ENCODE data around the gene SYNC.
A peak's percentile ranks its signal among the peaks of the same experiment; 100 is the strongest.

The SYNC gene

DNA sequence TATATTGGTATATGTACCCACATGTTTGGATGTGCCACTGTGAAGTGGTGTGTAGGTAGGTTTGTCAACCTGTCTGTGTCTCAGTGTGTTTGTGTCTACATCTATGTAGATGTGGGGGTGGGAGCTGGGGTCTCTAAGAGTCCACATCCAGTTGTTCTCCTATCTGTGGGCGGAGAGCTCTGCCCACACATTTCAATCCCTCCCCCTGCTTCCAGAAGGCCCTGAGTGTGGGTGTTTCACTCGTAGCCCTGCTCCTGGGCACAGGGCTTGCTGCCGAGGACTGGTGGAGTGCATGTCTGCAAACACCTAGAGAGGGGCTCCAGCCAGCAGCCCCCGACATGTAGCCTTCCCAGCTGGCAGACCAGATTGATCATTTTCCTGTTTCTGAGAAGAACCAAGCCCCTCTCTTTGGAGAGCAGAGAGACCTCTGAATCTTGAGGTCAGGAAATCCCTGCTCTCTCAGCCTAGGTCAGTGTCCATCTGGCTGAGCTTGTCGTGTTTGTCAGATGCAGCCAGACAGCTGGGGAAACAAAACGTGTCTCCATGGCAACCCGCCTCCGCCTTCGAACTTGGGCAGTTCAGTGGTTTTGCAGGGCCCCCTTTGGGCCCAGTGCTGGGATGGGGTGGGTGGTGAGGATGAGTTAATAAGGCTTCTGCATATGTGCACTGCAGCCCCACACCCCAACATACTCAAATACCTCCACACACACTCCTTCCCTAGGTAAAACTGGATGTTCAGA lies 31.2 kb upstream of the SYNC start:
- TF ChIP-seq, protein P1, sequence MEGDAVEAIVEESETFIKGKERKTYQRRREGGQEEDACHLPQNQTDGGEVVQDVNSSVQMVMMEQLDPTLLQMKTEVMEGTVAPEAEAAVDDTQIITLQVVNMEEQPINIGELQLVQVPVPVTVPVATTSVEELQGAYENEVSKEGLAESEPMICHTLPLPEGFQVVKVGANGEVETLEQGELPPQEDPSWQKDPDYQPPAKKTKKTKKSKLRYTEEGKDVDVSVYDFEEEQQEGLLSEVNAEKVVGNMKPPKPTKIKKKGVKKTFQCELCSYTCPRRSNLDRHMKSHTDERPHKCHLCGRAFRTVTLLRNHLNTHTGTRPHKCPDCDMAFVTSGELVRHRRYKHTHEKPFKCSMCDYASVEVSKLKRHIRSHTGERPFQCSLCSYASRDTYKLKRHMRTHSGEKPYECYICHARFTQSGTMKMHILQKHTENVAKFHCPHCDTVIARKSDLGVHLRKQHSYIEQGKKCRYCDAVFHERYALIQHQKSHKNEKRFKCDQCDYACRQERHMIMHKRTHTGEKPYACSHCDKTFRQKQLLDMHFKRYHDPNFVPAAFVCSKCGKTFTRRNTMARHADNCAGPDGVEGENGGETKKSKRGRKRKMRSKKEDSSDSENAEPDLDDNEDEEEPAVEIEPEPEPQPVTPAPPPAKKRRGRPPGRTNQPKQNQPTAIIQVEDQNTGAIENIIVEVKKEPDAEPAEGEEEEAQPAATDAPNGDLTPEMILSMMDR (conservative IDR thresholded peaks at IDR 0.05), result no peak
- H3K27ac ChIP-seq, result no peak overlapping the region

DNA sequence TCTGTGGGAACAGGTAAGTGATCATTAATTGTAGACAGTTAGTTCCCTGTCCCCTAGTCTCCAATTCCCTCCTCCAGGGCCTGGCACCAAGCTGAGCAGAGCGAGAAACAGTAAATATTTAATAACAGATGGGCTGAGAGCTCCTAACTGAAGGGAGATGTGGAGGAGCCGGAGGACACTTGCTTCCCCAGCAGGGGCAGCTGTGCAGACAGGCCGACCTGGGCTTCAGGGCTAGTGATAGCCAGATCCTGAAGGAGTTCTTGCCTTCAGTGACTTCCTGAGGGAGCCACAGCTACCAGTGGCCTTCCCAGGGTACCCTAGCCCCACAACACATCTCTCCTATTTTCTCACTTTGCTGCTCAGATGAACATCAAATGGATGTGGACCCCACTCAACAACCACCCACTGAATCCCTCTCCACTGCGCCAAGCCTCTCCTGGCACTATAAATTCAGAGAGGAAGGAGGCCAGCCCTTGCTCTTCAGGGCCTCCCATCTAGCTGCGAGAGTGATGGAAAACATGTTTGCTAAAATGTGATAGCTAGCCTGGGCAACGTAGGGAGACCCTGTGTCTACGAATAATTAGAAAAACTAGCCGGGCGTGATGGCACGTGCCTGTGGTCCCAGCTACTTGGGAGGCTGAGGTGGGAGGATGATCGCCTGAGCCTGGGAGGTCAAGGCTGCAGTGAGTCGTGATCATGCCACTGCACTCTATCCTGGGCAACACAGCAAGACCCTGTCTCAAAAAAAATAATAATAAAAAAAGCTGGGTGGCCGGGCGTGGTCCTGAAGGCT lies 26.9 kb upstream of the SYNC start:
- TF ChIP-seq, protein P1 (conservative IDR thresholded peaks at IDR 0.05), result peak; percentile 21; the same call in 1 of the 2 replicates
- no peak overlapping the region for H3K27ac ChIP-seq

DNA sequence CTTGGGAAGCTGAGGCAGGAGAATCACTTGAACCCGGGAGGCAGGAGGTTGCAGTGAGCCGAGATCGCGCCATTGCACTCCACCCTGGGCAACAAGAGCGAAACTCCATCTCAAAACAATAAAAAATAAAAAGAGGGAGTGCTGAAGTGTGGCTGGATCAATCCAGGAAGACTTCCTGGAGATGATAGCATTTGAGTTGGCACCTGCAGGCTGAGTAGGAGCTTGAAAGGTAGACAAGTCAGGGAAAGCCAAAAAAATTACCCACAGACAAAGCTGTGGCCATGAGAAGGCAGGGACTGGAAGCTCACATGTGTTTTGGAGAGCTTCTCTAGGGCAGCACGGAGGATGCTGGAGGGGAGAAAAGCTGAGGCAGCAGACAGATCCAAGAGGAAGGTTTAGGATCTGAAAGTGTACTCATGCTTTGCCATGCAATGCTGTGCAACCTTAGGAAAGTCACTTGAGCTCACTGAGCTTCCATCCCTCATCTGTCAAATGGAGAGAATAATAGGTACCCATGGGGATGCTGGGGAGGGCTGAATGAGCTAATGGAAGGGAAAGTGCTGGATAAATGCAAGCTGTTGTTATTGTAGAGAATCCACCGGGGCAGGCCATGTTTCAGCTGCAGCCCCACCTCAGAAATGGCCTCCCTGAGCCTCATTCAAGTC lies 26.0 kb upstream of the SYNC start:
- H3K27ac ChIP-seq, result no peak overlapping the region
- TF ChIP-seq, protein P1 (conservative IDR thresholded peaks at IDR 0.05), result no peak

DNA sequence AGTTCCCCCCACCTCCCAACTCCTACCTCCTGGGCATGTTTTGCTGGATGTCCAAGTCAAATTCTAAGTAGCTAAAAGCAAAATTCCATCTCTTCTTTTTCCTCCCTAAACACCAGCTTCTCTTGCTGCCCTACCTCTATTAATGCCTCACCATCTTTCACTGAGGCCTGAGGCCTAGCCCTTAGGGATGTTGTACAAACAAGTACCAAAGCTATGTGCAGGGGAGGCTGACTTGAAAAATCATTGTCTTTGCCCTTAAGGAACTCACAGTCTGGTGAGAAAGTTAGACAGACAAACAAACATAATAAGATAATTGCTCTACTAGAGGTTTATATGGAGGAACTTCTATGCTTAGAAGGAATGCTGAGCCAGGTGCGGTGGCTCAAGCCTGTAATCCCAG lies 25.3 kb upstream of the SYNC start:
- H3K27ac ChIP-seq, result no peak overlapping the region
- TF ChIP-seq, protein P1 (conservative IDR thresholded peaks at IDR 0.05), result no peak

DNA sequence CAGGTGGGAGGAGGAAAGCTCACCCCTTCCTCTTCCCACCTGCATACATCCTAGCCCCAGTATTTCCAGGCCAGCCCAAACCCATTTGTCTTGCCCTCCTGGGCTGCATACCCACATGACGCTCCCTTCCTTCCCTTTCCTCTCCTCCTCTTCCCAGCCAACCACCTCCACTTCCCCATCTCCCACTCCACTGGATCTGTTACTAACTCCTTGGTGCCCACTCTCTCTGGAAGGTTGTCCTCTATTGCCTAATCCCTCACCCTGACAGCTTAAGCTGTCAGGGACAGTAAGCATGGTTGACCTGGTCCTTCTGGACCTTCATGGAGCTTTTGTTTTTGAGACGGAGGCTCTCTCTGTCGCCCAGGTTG lies 23.0 kb upstream of the SYNC start:
- H3K27ac ChIP-seq, result no peak overlapping the region
- TF ChIP-seq, protein P1 (conservative IDR thresholded peaks at IDR 0.05), result no peak

DNA sequence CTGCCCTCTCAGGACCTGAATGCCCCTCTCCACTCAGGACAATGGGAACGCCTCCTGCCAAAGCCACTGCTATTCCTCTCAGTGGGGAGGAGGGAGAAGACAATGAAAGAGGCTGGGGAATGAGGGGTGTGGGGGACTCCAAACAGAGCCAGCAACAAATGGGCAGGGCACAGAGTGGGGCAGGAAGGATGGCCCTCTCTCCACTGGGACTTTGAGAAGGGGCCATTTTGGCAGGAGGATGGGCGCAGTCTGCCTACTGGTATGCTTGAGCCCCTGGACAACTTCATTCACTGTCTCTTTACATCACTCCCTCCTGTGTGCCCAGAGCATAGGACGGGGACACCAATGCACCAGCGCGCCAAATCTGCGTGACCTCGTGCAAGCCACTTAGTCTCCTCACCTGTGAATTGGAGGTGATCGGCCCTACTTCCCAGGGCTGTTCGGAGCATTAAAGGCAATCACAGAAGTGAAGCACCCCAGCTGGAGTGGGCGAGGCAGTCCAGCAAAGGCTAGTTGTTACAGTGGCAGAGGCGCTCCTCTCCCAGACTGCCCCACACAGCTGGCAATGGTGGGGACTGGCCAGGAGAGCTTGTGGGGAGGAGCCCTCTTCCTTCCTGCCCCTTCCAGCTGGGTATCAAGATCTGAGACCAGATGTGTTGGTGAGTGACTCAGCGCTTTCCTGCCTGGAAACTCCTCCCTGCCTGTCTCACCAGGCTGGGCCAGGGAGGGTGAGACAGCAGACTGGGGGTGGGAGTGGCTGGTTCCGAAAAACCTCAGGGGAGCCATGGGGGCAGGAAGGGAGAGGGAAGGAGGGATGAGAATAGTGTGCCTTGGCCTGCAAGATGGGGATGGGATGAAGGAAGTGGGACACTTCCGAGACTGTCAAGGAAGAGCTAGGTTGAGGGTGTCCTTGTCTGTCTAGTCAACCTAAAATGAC lies 22.4 kb upstream of the SYNC start:
- TF ChIP-seq, protein P1 (conservative IDR thresholded peaks at IDR 0.05), result no peak
- H3K27ac ChIP-seq, result no peak overlapping the region

Measured in VCaP (cell line).